H1 (cell line): Measurements from ENCODE around the gene OR2L3. TPM values are rescaled to one million over a fixed set of nuclear protein-coding genes. Genes with fewer than 3 reads are reported as not detected.

Experiments used
- CTCF ChIA-PET: fragments of 300-600 bp; sonication (Branson Sonifier 250); formaldehyde crosslinking; loops from one replicate; lab custom pipeline; 2021; ENCODE audit not compliant: partially characterized antibody; lab: Charles Lee
- POLR2A ChIA-PET: fragments of 300-600 bp; sonication (Branson Sonifier 250); formaldehyde crosslinking; loops from one replicate; lab custom pipeline; 2021; ENCODE audit warnings: inconsistent platforms; ENCODE audit not compliant: partially characterized antibody; lab: Charles Lee
- DNase-seq, 2 experiments: peaks; one replicate each; pipeline versions ENCODE4 v3.0.0 to v3.0.0-alpha.2; 2010 to 2022; ENCODE audit warnings: low spot score in 2 of 2, low read depth in 1 of 2, mixed read lengths in 1 of 2
- FAIRE-seq: peaks from 2 replicates; lab custom pipeline; 2011; peaks lifted over from hg19 to GRCh38; lab: Jason Lieb, UNC
- H2AFZ ChIP-seq: 2 replicates; pipeline ENCODE4 v1.8.1; 2012; ENCODE audit warnings: low read length, inconsistent platforms
- H2AK5ac ChIP-seq: 2 replicates; pipeline ENCODE4 v1.6.1; 2013; ENCODE audit warnings: low read depth, low read length
- H2BK120ac ChIP-seq: replicated peaks from 2 replicates; pipeline ENCODE3; 2013; ENCODE audit warnings: low read depth, low read length, inconsistent platforms
- H2BK12ac ChIP-seq: 2 replicates; pipeline ENCODE4 v1.6.1; 2013; ENCODE audit warnings: low read depth, low read length
- H2BK15ac ChIP-seq: 2 replicates; pipeline ENCODE4 v1.6.1; 2013; ENCODE audit warnings: low read length
- H2BK20ac ChIP-seq: 2 replicates; pipeline ENCODE4 v1.6.1; 2013; ENCODE audit warnings: low read length
- H2BK5ac ChIP-seq: 2 replicates; pipeline ENCODE4 v1.6.1; 2013; ENCODE audit warnings: low read depth, low read length
- H3K14ac ChIP-seq: 2 replicates; pipeline ENCODE4 v1.6.1; 2013; ENCODE audit warnings: inconsistent platforms; ENCODE audit not compliant: insufficient read length
- H3K18ac ChIP-seq: 2 replicates; pipeline ENCODE4 v1.6.1; 2013; ENCODE audit warnings: low read length; ENCODE audit errors: extremely low read depth
- H3K23ac ChIP-seq: 2 replicates; pipeline ENCODE4 v1.6.1; 2013; ENCODE audit warnings: inconsistent platforms; ENCODE audit not compliant: insufficient read length
- H3K23me2 ChIP-seq: 2 replicates; pipeline ENCODE4 v1.6.1; 2013; ENCODE audit warnings: low read depth, low read length
- H3K27ac ChIP-seq: 2 replicates; pipeline ENCODE4 v1.6.1; 2011; ENCODE audit warnings: low read depth, low read length, inconsistent platforms
- H3K27me3 ChIP-seq, 4 experiments: replicated peaks in 1 of 4; 1 replicate in 1 of 4; 2 replicates in 3 of 4; pipeline versions ENCODE4 v1.6.1 to v1.8.1; 2011 to 2013; ENCODE audit warnings: low read length in 3 of 4, mild to moderate bottlenecking in 3 of 4, inconsistent platforms in 2 of 4, mixed read lengths in 2 of 4, moderate library complexity in 1 of 4; ENCODE audit not compliant: control insufficient read depth in 3 of 4, insufficient read depth in 3 of 4; ENCODE audit errors: extremely low read depth in 1 of 4
- H3K36me3 ChIP-seq, 4 experiments: 2 replicates each; pipeline versions ENCODE4 v1.6.1 to v1.8.1; 2011 to 2013; ENCODE audit warnings: mild to moderate bottlenecking in 4 of 4, low read length in 3 of 4, moderate library complexity in 2 of 4, control low read depth in 1 of 4, inconsistent platforms in 1 of 4; ENCODE audit not compliant: insufficient read depth in 4 of 4, control insufficient read depth in 2 of 4
- H3K4ac ChIP-seq: replicated peaks from 2 replicates; pipeline ENCODE3; 2013; ENCODE audit warnings: low read length, low read depth, mixed read lengths, inconsistent platforms; ENCODE audit not compliant: insufficient read length
- H3K4me1 ChIP-seq, 4 experiments: replicated peaks in 1 of 4; 1 replicate in 1 of 4; 2 replicates in 3 of 4; pipeline versions ENCODE4 v1.6.1 to v1.8.1; 2011 to 2013; ENCODE audit warnings: low read length in 3 of 4, inconsistent platforms in 2 of 4, mixed read lengths in 1 of 4; ENCODE audit not compliant: insufficient read depth in 4 of 4, control insufficient read depth in 3 of 4
- H3K4me2 ChIP-seq, 2 experiments: 2 replicates each; pipeline versions ENCODE4 v1.6.1 to v1.8.1; 2011 to 2013; ENCODE audit warnings: low read depth in 2 of 2, low read length in 2 of 2, control low read depth in 1 of 2, inconsistent platforms in 1 of 2, mild to moderate bottlenecking in 1 of 2; ENCODE audit not compliant: insufficient read depth in 1 of 2
- H3K4me3 ChIP-seq, 4 experiments: fragments of 200-600, 300-600 bp in 1 of 4; sonication (generic), shearing (Covaris generic), sonication (Bioruptor Twin) in 1 of 4; 2 replicates each; pipeline versions ENCODE4 v1.5.1 to v1.8.1; 2011 to 2016; ENCODE audit warnings: low read length in 4 of 4, low read depth in 3 of 4, control low read depth in 2 of 4, inconsistent platforms in 2 of 4, mild to moderate bottlenecking in 2 of 4, mixed read lengths in 1 of 4, moderate library complexity in 1 of 4; ENCODE audit not compliant: insufficient read depth in 2 of 4; ENCODE audit errors: extremely low read depth in 1 of 4
- H3K56ac ChIP-seq: replicated peaks from 2 replicates; pipeline ENCODE3; 2013; ENCODE audit warnings: low read depth, mild to moderate bottlenecking, mixed read lengths, low read length, inconsistent platforms; ENCODE audit not compliant: insufficient read length
- H3K79me1 ChIP-seq: 2 replicates; pipeline ENCODE4 v1.6.1; 2013; ENCODE audit warnings: low read depth, low read length, control low read depth
- H3K79me2 ChIP-seq, 2 experiments: 2 replicates each; pipeline versions ENCODE4 v1.6.1 to v1.8.1; 2012 to 2013; ENCODE audit warnings: low read length in 2 of 2, mild to moderate bottlenecking in 2 of 2, inconsistent platforms in 1 of 2; ENCODE audit not compliant: insufficient read depth in 2 of 2, control insufficient read depth in 1 of 2
- H3K9ac ChIP-seq, 4 experiments: replicated peaks in 1 of 4; 1 replicate in 1 of 4; 2 replicates in 3 of 4; pipeline versions ENCODE4 v1.6.1 to v1.8.1; 2011 to 2013; ENCODE audit warnings: low read depth in 3 of 4, low read length in 3 of 4, control low read depth in 2 of 4, mild to moderate bottlenecking in 2 of 4, moderate library complexity in 2 of 4, inconsistent platforms in 1 of 4; ENCODE audit errors: extremely low read depth in 1 of 4
- H3K9me3 ChIP-seq, 2 experiments: 2 replicates each; pipeline versions ENCODE4 v1.6.1 to v1.8.1; 2012 to 2013; ENCODE audit warnings: mild to moderate bottlenecking in 2 of 2, moderate library complexity in 2 of 2, control low read depth in 1 of 2, inconsistent platforms in 1 of 2, low read depth in 1 of 2, low read length in 1 of 2, mixed read lengths in 1 of 2; ENCODE audit not compliant: insufficient read depth in 2 of 2
- H4K20me1 ChIP-seq, 2 experiments: replicated peaks in 1 of 2; 2 replicates each; pipeline versions ENCODE3 to v1.8.1; 2011 to 2013; ENCODE audit warnings: inconsistent platforms in 2 of 2, low read length in 2 of 2, mild to moderate bottlenecking in 1 of 2; ENCODE audit not compliant: insufficient read depth in 2 of 2, control insufficient read depth in 1 of 2
- H4K5ac ChIP-seq: 2 replicates; pipeline ENCODE4 v1.6.1; 2013; ENCODE audit warnings: low read length, low read depth, mixed read lengths, inconsistent platforms; ENCODE audit not compliant: insufficient read length
- H4K8ac ChIP-seq: 2 replicates; pipeline ENCODE4 v1.8.0; 2013; ENCODE audit warnings: mild to moderate bottlenecking, moderate library complexity, low read length, inconsistent platforms; ENCODE audit not compliant: insufficient read depth; ENCODE audit errors: extremely low read depth
- H4K91ac ChIP-seq: replicated peaks from 2 replicates; pipeline ENCODE3; 2013; ENCODE audit warnings: low read length, mixed read lengths, inconsistent platforms; ENCODE audit not compliant: insufficient read length
- CBX8 ChIP-seq: fragments of 300-800, 300-1000 bp; sonication (generic); IDR thresholded peaks from 2 replicates; pipeline ENCODE4 v1.7.1; 2016; ENCODE audit warnings: low read depth, low read length, borderline replicate concordance
- HDAC2 ChIP-seq, 2 experiments: fragments of 300-600 bp in 1 of 2; sonication (generic) in 1 of 2; IDR thresholded peaks; 2 replicates each; pipeline ENCODE4 v1.6.1; 2011 to 2012; ENCODE audit warnings: low read depth in 2 of 2, low read length in 2 of 2, mild to moderate bottlenecking in 2 of 2, moderate library complexity in 2 of 2, borderline replicate concordance in 1 of 2, inconsistent platforms in 1 of 2
- RFX5 ChIP-seq: IDR thresholded peaks from 2 replicates; pipeline ENCODE4 v1.6.1; 2011; ENCODE audit warnings: low read depth, low read length, improper control_type of control experiment, borderline replicate concordance
- TEAD4 ChIP-seq: IDR thresholded peaks from 2 replicates; pipeline ENCODE4 v1.6.1; 2012; ENCODE audit warnings: low read depth, low read length, inconsistent platforms, mixed read lengths
- WGBS, 2 experiments: shearing (Covaris generic) in 1 of 2; methylation state at CpG; one replicate each; pipeline versions ENCODE4 v1.1.6 to v1.1.7; 2013 to 2015; ENCODE audit warnings: low lambda C conversion rate in 2 of 2, mixed read lengths in 2 of 2, inconsistent platforms in 1 of 2, low coverage in 1 of 2, missing lambda C conversion rate in 1 of 2; ENCODE audit not compliant: insufficient replicate concordance in 2 of 2, insufficient coverage in 1 of 2, insufficient read length in 1 of 2; ENCODE audit errors: extremely low coverage in 1 of 2, missing lambda C conversion rate in 1 of 2; 5-methylcytosine and 5-hydroxymethylcytosine counted together
- polyA plus RNA-seq, 7 experiments: library from polyadenylated mRNA; depleted of rRNA in 3 of 7; stranded (reverse) in 5 of 7; unstranded in 2 of 7; fragments of >200 nt in 5 of 7; fragments of 200-250 nt in 2 of 7; gene quantifications; 1 replicate in 5 of 7; 2 replicates in 1 of 7; 4 replicates in 1 of 7; pipeline versions ENCODE4 v1.2.1 to v1.2.3, GENCODE V29; 2011 to 2013; ENCODE audit warnings: missing spikeins in 2 of 7, mixed read lengths in 2 of 7
- total RNA-seq: library from RNA; stranded (reverse); fragmentation: NEBNext Ultra II Directional; extraction: Animal tissue kit (Norgen Biotek cat#: 25700); gene quantifications from 2 replicates; pipeline ENCODE4 v1.2.1, GENCODE V29; 2021

Gene OR2L3
- total and polyA plus RNA-seq, 2 of the 8 experiments (the other 6 are each of a cell fraction or from before 2014, with no cell fraction given) = not detected

DNA sequence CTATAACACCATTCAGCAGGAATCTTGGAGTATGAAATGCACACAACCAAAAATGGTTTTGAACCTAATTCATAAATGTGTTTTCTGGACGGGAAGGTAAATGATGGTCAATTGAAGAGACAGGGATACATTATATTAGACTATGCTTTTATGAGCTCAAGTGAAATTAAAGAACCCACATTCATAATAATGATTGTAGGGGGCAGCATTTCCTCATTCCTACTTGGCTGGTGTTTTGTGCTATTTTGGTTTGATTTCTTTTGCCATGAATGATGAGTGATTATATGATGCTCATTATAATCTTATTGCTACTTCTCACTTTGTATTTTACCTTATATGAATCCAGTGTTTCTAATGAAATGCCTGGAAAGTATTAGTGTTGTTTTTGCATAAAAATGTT, 372 bp downstream of the OR2L3 start:
- 94% methylated on average over 1 of the region's 1 CpG; no CpG with 5 or more reads in 1 of the 2 experiments for WGBS, 2 experiments
- no peak for DNase-seq
- Histone ChIP-seq H3K4me1 (no peaks in the 10 kb centered on the region), H3K36me3 (no peaks in the 10 kb centered on the region), H3K9me3 (peaks cover 49 to 56% of the 10 kb centered on the region in 2 experiments), H3K4me2 (no peak overlapping the region), H3K27ac (no peak overlapping the region), H3K23me2 (no peaks in the 10 kb centered on the region), H4K5ac (no peak overlapping the region), H4K91ac (no peak overlapping the region), H4K8ac (no peak overlapping the region), H3K27me3 (no peaks in the 10 kb centered on the region)
- TF ChIP-seq HDAC2 (IDR thresholded peaks at IDR 0.05; ENCODE audit: borderline replicate concordance in 1 of 2, low read depth in 2 of 2, low read length in 2 of 2) (no peak), CBX8 (no peak), TEAD4 (no peak), RFX5 (no peak)
- TF ChIP-seq, all 59 proteins: peak for 0
- Histone ChIP-seq H3K56ac (no peak overlapping the region), H3K4me3 (no peak overlapping the region), H3K9ac (no peak overlapping the region), H2BK20ac (no peak overlapping the region), H2BK15ac (no peak overlapping the region), H2AK5ac (no peak overlapping the region), H2BK5ac (no peak overlapping the region), H2AFZ (no peak overlapping the region), H3K79me2 (no peaks in the 10 kb centered on the region), H2BK120ac (no peak overlapping the region), H3K23ac (no peak overlapping the region), H3K18ac (no peak overlapping the region), H4K20me1 (no peaks in the 10 kb centered on the region), H2BK12ac (no peak overlapping the region), H3K14ac (no peak overlapping the region), H3K79me1 (no peaks in the 10 kb centered on the region), H3K4ac (no peak overlapping the region)
- ChIA-PET CTCF (no interaction called here), POLR2A (no interaction called here)
- FAIRE-seq = no peak
